Astrocyte (in vitro differentiated cells and primary cell): ENCODE data around the gene SETDB2. TPM values are rescaled to one million over a fixed set of nuclear protein-coding genes. Genes with fewer than 3 reads are reported as not detected.

Source experiments
- DNase-seq: peaks from one replicate; pipeline ENCODE4 v3.0.0-alpha.2; 2010; ENCODE audit warnings: low read depth
- FAIRE-seq: peaks from 2 replicates; lab custom pipeline; 2011; peaks lifted over from hg19 to GRCh38; lab: Jason Lieb, UNC
- H2AFZ ChIP-seq: 2 replicates; pipeline ENCODE4 v1.6.0; 2012; ENCODE audit warnings: low read depth, low read length, inconsistent platforms
- H3K27ac ChIP-seq: 2 replicates; pipeline ENCODE4 v1.5.1; 2011; ENCODE audit warnings: low read depth, low read length, inconsistent platforms
- H3K27me3 ChIP-seq: 2 replicates; pipeline ENCODE4 v1.6.0; 2011; ENCODE audit warnings: low read length, inconsistent platforms; ENCODE audit not compliant: insufficient read depth
- H3K36me3 ChIP-seq: 2 replicates; pipeline ENCODE4 v1.5.1; 2011; ENCODE audit warnings: low read length, inconsistent platforms; ENCODE audit not compliant: insufficient read depth
- H3K4me1 ChIP-seq: 2 replicates; pipeline ENCODE4 v1.5.1; 2011; ENCODE audit warnings: low read length, inconsistent platforms; ENCODE audit not compliant: insufficient read depth
- H3K4me2 ChIP-seq: 2 replicates; pipeline ENCODE4 v1.6.0; 2012; ENCODE audit warnings: low read length, inconsistent platforms
- H3K4me3 ChIP-seq: 2 replicates; pipeline ENCODE4 v1.5.1; 2011; ENCODE audit warnings: low read depth, mild to moderate bottlenecking, low read length, inconsistent platforms; ENCODE audit not compliant: insufficient read depth
- H3K79me2 ChIP-seq: 2 replicates; pipeline ENCODE4 v1.6.0; 2012; ENCODE audit warnings: mild to moderate bottlenecking, low read length, inconsistent platforms; ENCODE audit not compliant: insufficient read depth
- H3K9ac ChIP-seq: 2 replicates; pipeline ENCODE4 v1.6.0; 2012; ENCODE audit warnings: mild to moderate bottlenecking, low read length, inconsistent platforms
- H3K9me3 ChIP-seq: 2 replicates; pipeline ENCODE4 v1.5.1; 2012; ENCODE audit warnings: low read depth, mild to moderate bottlenecking, low read length, inconsistent platforms; ENCODE audit not compliant: insufficient read depth
- H4K20me1 ChIP-seq: 2 replicates; pipeline ENCODE4 v1.6.0; 2012; ENCODE audit warnings: low read length, inconsistent platforms; ENCODE audit not compliant: insufficient read depth
- H3K27ac Mint-ChIP-seq: one replicate; pipeline ENCODE4 v1.8.0; 2021; ENCODE audit warnings: mild to moderate bottlenecking, mixed read lengths; ENCODE audit not compliant: unreplicated experiment
- H3K27me3 Mint-ChIP-seq: one replicate; pipeline ENCODE4 v1.8.0; 2021; ENCODE audit warnings: low read depth, mixed read lengths; ENCODE audit not compliant: unreplicated experiment
- H3K36me3 Mint-ChIP-seq: one replicate; pipeline ENCODE4 v1.8.0; 2021; ENCODE audit warnings: low read depth, mixed read lengths; ENCODE audit not compliant: unreplicated experiment
- H3K4me1 Mint-ChIP-seq: one replicate; pipeline ENCODE4 v1.8.0; 2021; ENCODE audit warnings: low read depth, mixed read lengths; ENCODE audit not compliant: unreplicated experiment
- H3K4me3 Mint-ChIP-seq: one replicate; pipeline ENCODE4 v1.8.0; 2021; ENCODE audit warnings: mild to moderate bottlenecking, moderate library complexity, mixed read lengths; ENCODE audit not compliant: unreplicated experiment
- H3K9me3 Mint-ChIP-seq: one replicate; pipeline ENCODE4 v1.8.0; 2021; ENCODE audit warnings: mild to moderate bottlenecking, mixed read lengths; ENCODE audit not compliant: unreplicated experiment
- EZH2 ChIP-seq: IDR thresholded peaks from 2 replicates; pipeline ENCODE4 v1.6.1; 2012; ENCODE audit warnings: mild to moderate bottlenecking, low read length, inconsistent platforms; ENCODE audit not compliant: insufficient read depth
- total RNA-seq: library from RNA; stranded (reverse); gene quantifications from 2 replicates; pipeline ENCODE4 v1.2.1, GENCODE V29; 2021
- TF ChIP-seq, protein P1 (sequence below): IDR thresholded peaks from 2 replicates; pipeline ENCODE4 v1.5.1; 2011; ENCODE audit warnings: low read depth, mild to moderate bottlenecking, inconsistent platforms, low read length, moderate library complexity; ENCODE audit not compliant: insufficient read depth

The SETDB2 gene
- total RNA-seq, 1 donor from 2014 or later = 5.8 TPM

DNA sequence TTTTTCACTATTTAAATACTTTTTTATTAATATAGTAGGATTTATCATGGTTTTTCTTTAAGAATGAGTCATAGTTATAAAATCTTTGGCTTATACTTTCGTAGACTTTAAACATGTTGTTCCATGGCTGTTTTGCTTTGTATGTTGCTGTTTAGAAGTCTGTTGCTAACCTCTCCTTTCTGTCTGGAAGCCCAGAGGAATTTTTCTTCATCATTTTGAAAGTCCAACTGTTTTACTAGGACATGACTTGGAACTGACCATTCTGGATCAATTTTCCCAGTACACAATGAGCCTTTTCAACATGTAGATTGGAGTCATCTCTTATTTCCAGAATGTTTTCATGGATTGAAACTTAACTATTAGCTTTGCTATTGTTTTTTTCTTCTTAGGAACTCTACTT, 8.1 kb upstream of the SETDB2 start:
- no peaks in the 10 kb centered on the region for H3K4me1 ChIP-seq
- no peak overlapping the region for H3K27ac Mint-ChIP-seq
- TF ChIP-seq EZH2 = no peak
- TF ChIP-seq, protein P1, sequence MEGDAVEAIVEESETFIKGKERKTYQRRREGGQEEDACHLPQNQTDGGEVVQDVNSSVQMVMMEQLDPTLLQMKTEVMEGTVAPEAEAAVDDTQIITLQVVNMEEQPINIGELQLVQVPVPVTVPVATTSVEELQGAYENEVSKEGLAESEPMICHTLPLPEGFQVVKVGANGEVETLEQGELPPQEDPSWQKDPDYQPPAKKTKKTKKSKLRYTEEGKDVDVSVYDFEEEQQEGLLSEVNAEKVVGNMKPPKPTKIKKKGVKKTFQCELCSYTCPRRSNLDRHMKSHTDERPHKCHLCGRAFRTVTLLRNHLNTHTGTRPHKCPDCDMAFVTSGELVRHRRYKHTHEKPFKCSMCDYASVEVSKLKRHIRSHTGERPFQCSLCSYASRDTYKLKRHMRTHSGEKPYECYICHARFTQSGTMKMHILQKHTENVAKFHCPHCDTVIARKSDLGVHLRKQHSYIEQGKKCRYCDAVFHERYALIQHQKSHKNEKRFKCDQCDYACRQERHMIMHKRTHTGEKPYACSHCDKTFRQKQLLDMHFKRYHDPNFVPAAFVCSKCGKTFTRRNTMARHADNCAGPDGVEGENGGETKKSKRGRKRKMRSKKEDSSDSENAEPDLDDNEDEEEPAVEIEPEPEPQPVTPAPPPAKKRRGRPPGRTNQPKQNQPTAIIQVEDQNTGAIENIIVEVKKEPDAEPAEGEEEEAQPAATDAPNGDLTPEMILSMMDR = no peak
- H4K20me1 ChIP-seq = no peaks in the 10 kb centered on the region
- H3K27me3 Mint-ChIP-seq = no peaks in the 10 kb centered on the region
- H3K9me3 Mint-ChIP-seq = no peaks in the 10 kb centered on the region
- FAIRE-seq = no peak
- no peaks in the 10 kb centered on the region for H3K9me3 ChIP-seq
- no peak overlapping the region for H3K9ac ChIP-seq
- H3K79me2 ChIP-seq = no peaks in the 10 kb centered on the region
- no peak overlapping the region for H2AFZ ChIP-seq
- H3K4me3 Mint-ChIP-seq = no peak overlapping the region
- peak; percentile 6 for DNase-seq
- peaks cover 2% of the 10 kb centered on the region for H3K36me3 Mint-ChIP-seq
- no peak overlapping the region for H3K4me3 ChIP-seq
- H3K27me3 ChIP-seq = no peaks in the 10 kb centered on the region
- no peak overlapping the region for H3K4me2 ChIP-seq
- H3K4me1 Mint-ChIP-seq = no peaks in the 10 kb centered on the region
- no peaks in the 10 kb centered on the region for H3K36me3 ChIP-seq
- no peak overlapping the region for H3K27ac ChIP-seq

DNA sequence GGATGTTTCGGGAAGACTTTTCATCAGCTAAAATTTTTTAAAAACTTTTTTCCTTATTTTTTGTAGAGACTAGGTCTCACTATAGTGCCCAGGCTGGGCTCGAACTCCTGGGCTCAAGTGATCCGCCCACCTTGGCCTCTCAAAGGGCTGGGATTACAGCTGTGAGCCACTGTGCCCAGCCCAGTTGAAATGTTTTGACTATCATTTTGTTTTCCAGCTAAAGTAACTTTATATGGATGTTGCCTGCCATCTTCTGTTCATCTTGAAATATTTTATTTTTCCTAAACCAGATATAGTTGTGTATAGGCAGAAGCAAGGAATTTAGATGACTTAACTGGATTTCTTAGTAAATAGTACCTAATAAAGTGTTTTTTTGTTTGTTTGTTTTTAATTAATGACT, 7.2 kb upstream of the SETDB2 start:
- Histone ChIP-seq H4K20me1 (no peaks in the 10 kb centered on the region), H3K9ac (no peak overlapping the region), H3K9me3 (no peaks in the 10 kb centered on the region), H2AFZ (no peak overlapping the region), H3K27me3 (no peaks in the 10 kb centered on the region), H3K79me2 (no peaks in the 10 kb centered on the region), H3K4me1 (no peaks in the 10 kb centered on the region), H3K27ac (no peak overlapping the region), H3K4me2 (no peak overlapping the region), H3K4me3 (no peak overlapping the region), H3K36me3 (no peaks in the 10 kb centered on the region)
- Mint-ChIP-seq H3K9me3 (no peaks in the 10 kb centered on the region), H3K4me1 (no peaks in the 10 kb centered on the region), H3K4me3 (no peak overlapping the region), H3K36me3 (peaks cover 2% of the 10 kb centered on the region), H3K27ac (no peak overlapping the region), H3K27me3 (no peaks in the 10 kb centered on the region)
- TF ChIP-seq, protein P1 = peak; percentile 14
- TF ChIP-seq EZH2 = no peak
- FAIRE-seq = no peak
- DNase-seq = peak; percentile 24

GRCh38 chr13:49437705-49438104, 6.4 kb upstream of the SETDB2 start:
- Histone ChIP-seq H3K27me3 (no peaks in the 10 kb centered on the region), H4K20me1 (no peaks in the 10 kb centered on the region), H3K4me2 (no peak overlapping the region), H3K9ac (no peak overlapping the region), H3K79me2 (no peaks in the 10 kb centered on the region), H3K27ac (no peak overlapping the region), H2AFZ (no peak overlapping the region), H3K36me3 (no peaks in the 10 kb centered on the region), H3K9me3 (no peaks in the 10 kb centered on the region), H3K4me3 (no peak overlapping the region), H3K4me1 (peaks cover 1% of the 10 kb centered on the region)
- H3K36me3 Mint-ChIP-seq = peaks cover 4% of the 10 kb centered on the region
- TF ChIP-seq EZH2 = no peak
- TF ChIP-seq, protein P1 = no peak
- DNase-seq = no peak
- no peak for FAIRE-seq
- H3K9me3 Mint-ChIP-seq = no peaks in the 10 kb centered on the region
- no peak overlapping the region for H3K4me3 Mint-ChIP-seq
- no peaks in the 10 kb centered on the region for H3K4me1 Mint-ChIP-seq
- no peak overlapping the region for H3K27ac Mint-ChIP-seq
- H3K27me3 Mint-ChIP-seq = no peaks in the 10 kb centered on the region
